UCSD-AML1 (cell line): ENCODE data around the gene CHDH.
A peak's percentile ranks its signal among the peaks of the same experiment; 100 is the strongest.

Experiments used
- DNase-seq: peaks from one replicate; lab custom pipeline; 2025; ENCODE audit not compliant: unreplicated experiment; lab: John Stamatoyannopoulos, UW

Gene CHDH, protein sequence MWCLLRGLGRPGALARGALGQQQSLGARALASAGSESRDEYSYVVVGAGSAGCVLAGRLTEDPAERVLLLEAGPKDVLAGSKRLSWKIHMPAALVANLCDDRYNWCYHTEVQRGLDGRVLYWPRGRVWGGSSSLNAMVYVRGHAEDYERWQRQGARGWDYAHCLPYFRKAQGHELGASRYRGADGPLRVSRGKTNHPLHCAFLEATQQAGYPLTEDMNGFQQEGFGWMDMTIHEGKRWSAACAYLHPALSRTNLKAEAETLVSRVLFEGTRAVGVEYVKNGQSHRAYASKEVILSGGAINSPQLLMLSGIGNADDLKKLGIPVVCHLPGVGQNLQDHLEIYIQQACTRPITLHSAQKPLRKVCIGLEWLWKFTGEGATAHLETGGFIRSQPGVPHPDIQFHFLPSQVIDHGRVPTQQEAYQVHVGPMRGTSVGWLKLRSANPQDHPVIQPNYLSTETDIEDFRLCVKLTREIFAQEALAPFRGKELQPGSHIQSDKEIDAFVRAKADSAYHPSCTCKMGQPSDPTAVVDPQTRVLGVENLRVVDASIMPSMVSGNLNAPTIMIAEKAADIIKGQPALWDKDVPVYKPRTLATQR

GRCh38 chr3:53846134-53846850, at the start of gene CHDH, which contains the start of gene IL17RB:
Gene CHDH, minus strand, starts transcription at chr3:53846419. Its CDS starts 22,411 bp downstream, at chr3:53824008.
Gene IL17RB, plus strand, starts transcription at chr3:53846568. Its CDS starts 21 bp downstream, at chr3:53846589.
- no peak for DNase-seq

- DNase-seq = no peak
Observed at GRCh38 chr3:53892286-53892637, 46.0 kb upstream of the CHDH start.

DNA sequence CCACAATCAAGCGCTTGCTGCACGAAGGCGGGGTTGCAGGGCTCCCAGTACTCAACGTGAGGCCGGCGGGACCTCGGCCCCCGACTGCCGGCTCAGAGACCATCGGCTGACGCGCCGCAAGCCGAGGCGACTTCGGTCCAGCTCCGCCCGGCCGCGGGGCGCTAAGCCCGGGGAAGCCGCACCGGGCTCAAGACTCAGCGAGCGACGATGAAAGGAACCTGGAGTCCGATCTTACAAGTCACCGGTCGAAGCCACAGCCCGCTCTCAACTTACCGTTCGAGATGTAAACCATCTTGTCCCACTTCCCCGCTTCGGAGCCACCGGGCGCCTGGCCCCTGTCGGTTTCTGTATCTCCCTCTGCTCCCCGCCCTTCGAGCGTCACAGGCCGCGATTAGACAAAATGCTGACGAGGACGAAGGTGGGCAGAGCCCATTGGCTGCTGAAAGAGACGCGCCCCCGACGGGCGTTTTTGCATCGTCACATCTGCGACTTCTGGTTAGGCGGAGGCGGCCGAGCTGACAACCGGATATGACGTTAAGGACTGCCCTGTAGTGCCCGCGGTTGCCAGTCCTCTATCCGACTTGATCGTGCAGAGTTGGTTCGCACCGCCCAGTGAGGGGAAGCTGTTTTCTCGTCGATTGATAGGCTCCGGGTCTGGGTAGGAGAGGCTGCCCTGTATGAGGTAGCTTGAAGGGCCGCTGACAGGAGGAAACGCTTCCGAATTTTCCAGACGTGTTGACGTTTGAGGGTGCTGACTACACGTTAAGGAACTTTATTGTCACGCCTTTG, 45.5 kb upstream of the CHDH start, which contains the start of gene SELENOK:
Gene SELENOK, minus strand, starts transcription at position 363 of the 789 bp plus-strand sequence.
- DNase-seq = peak; percentile 98

GRCh38 chr3:53890726-53891475, 44.7 kb upstream of the CHDH start:
- no peak for DNase-seq

DNA sequence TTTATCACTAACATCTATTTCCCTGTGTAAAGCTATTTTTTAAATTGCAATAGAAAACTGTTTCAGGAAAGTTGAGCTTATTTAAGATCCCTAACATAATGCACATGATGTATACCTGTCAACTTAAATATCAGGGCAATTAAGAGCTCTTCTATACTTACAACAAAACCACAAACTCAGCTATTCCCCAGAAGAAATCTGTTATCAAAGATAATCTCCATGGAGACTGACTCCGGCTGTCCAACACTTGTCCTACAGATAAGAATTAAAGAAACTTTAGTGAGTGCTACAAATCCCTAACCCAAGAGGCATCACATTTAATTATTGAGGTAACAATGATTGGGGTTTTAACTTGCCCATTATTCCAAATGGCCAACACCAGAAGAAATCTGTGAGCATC, 42.0 kb upstream of the CHDH start:
- no peak for DNase-seq

GRCh38 chr3:53887446-53887845, 41.2 kb upstream of the CHDH start:
- DNase-seq = no peak

- DNase-seq = no peak
Observed at GRCh38 chr3:53885239-53885638, 39.0 kb upstream of the CHDH start.

- DNase-seq = no peak
Observed at GRCh38 chr3:53884623-53885022, 38.4 kb upstream of the CHDH start.

- DNase-seq = no peak
Observed at GRCh38 chr3:53883008-53883407, 36.8 kb upstream of the CHDH start.

- peak; percentile 89 for DNase-seq
Observed at GRCh38 chr3:53881691-53882593, 35.7 kb upstream of the CHDH start, which contains the start of gene ACTR8. Gene ACTR8, minus strand, starts transcription at chr3:53882152. Its CDS starts 51 bp downstream, at chr3:53882101.

DNA sequence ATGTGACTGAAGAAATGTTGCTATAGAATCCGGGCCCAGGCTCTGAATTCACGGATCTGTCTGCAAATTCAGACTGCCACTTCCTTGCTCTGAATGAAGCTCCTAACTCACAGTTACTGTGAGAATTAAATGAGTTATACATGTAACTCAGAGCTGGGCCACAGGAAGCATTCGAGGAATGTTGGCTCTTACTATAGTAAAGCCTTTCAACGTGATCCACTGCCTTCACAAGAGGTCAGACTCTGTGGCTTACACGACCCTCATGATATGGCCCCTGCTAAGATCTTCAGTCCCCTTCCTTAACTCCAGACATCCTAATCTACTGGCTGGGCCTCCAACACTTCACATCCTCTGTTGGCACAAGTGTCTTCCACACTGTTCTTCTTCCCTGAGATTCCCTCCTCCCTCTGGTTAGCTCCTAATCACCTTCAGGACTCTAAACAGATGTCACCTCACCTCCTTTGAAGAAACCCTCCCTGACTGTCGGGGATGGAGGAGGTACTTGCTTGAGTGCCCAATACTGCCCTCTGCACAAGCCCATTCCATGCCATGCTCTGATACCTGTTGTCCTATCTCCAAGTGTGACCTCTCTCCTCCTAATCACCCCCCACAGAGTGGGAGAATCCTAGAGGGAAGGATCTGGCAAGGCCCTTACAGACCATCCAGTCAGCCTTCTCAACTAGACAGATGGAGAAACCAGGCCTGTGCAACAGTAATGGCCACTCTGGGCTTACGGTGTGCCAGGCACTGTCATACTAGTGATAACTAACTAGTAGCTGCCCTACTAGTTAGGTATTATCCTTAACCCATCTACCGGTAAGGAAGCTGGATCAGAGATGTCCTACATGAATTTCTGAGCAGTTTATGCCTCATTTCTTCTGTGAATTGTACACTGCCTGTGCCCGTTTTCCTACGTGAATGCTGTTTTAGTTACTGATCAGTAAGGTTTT, 34.5 kb upstream of the CHDH start:
- no peak for DNase-seq

GRCh38 chr3:53865732-53866499, 19.7 kb upstream of the CHDH start:
- no peak for DNase-seq

GRCh38 chr3:53863145-53863544, 16.9 kb upstream of the CHDH start:
- DNase-seq = no peak

- DNase-seq = no peak
Observed at GRCh38 chr3:53862241-53862640, 16.0 kb upstream of the CHDH start.

DNA sequence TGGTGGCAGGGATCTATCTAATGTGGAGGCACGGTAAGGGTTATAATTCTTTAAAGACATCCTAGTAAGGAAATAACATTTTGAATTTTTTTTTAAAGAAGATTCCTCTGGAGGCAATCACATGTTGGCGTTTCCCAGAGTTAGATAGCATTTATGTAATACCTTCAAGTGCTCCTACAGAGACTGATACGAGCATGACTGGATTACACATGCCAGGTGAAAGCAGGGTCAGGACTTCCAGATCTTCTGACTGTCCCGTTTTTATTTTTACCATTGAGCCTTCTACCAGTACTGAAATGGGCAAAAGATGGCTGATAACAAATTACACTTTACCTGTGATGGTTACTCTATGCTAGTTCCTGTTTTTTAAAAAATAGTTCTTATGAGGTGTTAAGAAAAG, 14.0 kb upstream of the CHDH start:
- DNase-seq = no peak

- no peak for DNase-seq
Observed at GRCh38 chr3:53859178-53859577, 13.0 kb upstream of the CHDH start.

DNA sequence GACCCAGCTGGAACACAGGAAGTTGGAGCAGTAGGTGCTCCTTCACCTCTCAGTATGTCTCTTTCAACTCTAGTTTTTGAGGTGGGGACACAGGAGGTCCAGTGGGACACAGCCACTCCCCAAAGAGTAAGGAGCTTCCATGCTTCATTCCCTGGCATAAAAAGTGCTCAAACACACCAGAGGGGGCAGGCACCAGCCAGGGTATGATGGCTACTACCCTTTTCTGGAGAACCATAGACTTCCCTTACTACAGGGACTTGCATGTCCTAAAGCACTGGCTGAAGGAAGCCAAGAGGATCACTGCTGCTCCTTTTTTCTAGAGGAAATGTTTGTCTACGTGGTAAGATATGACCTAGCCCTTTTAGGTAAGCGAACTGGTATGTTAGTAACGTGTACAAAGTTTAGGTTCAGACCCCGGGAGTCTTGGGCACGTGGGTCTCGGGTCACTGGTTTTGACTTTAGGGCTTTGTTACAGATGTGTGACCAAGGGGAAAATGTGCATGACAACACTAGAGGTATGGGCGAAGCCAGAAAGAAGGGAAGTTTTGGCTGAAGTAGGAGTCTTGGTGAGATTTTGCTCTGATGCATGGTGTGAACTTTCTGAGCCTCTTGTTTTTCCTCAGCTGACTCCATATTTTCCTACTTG, 12.0 kb upstream of the CHDH start:
- no peak for DNase-seq
